Renal pelvis (tissue), 4 donors: ENCODE data around the gene SIMC1. TPM values are rescaled to one million over a fixed set of nuclear protein-coding genes. Genes with fewer than 3 reads are reported as not detected.
"Not testable (repeated sequence)": the region's sequence is repeated elsewhere in the genome, so short reads cannot be mapped to it uniquely, and the experiment has no call there.

Source experiments
- DNase-seq: peaks from one replicate; pipeline ENCODE4 v3.0.0-alpha.2; 2013
- polyA plus RNA-seq, 3 donors: library from polyadenylated mRNA; unstranded; fragments of 120-200 nt; gene quantifications; one replicate each; pipeline ENCODE4 v1.2.1, GENCODE V29; 2013; ENCODE audit not compliant: insufficient read length in 3 of 3

The SIMC1 gene
- polyA plus RNA-seq, 3 donors = 18.4 to 21.1 (median 19.8) TPM

DNA sequence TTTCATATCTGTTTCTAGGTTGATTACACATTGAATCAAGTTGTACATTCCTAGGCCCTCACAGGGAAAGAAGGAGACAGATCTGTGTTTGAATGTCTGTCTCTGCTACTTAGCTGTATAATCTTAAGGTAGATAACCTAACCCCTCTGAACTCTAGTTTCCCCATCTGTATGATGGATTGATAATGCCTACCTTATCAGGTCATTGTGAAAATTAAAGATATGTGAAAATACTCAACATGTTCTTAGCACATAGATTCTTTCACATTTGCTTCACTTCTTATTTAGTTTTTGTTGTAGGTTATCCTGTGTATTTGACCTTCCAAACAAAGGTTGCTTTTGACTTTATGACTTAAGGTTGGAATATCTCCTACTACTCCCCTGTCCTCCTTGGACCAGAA lies 50.8 kb downstream of the SIMC1 start:
- not testable (repeated sequence) for DNase-seq

DNA sequence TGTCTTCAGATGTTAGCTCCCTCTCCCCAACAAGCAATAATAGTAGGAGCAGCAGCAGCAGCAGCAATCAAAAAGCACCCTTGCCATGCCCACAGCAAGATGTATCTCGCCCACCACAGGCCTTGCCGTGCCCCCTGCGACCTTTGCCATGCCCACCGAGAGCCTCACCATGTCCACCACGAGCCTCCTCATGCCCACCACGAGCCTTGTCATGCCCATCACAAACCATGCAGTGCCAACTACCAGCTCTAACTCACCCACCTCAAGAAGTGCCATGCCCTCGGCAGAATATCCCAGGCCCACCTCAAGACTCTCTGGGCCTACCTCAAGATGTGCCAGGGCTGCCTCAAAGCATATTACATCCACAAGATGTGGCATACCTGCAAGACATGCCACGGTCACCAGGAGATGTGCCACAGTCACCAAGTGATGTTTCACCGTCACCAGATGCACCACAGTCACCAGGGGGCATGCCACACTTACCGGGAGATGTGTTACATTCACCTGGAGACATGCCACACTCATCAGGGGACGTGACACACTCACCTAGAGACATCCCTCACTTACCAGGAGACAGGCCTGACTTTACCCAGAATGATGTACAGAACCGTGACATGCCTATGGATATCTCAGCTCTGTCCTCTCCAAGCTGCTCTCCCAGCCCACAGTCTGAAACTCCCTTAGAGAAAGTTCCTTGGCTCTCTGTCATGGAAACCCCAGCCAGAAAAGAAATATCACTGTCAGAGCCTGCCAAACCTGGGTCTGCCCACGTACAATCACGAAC lies 52.0 kb downstream of the SIMC1 start:
- not testable (repeated sequence) for DNase-seq

DNA sequence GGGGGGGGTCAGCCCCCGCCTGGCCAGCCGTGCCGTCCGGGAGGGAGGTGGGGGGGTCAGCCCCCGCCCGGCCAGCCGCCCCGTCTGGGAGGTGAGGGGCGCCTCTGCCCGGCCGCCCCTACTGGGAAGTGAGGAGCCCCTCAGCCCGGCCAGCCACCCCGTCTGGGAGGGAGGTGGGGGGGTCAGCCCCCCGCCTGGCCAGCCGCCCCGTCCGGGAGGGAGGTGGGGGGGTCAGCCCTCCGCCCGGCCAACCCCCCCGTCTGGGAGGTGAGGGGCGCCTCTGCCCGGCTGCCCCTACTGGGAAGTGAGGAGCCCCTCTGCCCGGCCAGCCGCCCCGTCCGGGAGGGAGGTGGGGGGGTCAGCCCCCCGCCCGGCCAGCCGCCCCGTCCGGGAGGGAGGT lies 67.1 kb downstream of the SIMC1 start:
- DNase-seq = not testable (repeated sequence)

DNA sequence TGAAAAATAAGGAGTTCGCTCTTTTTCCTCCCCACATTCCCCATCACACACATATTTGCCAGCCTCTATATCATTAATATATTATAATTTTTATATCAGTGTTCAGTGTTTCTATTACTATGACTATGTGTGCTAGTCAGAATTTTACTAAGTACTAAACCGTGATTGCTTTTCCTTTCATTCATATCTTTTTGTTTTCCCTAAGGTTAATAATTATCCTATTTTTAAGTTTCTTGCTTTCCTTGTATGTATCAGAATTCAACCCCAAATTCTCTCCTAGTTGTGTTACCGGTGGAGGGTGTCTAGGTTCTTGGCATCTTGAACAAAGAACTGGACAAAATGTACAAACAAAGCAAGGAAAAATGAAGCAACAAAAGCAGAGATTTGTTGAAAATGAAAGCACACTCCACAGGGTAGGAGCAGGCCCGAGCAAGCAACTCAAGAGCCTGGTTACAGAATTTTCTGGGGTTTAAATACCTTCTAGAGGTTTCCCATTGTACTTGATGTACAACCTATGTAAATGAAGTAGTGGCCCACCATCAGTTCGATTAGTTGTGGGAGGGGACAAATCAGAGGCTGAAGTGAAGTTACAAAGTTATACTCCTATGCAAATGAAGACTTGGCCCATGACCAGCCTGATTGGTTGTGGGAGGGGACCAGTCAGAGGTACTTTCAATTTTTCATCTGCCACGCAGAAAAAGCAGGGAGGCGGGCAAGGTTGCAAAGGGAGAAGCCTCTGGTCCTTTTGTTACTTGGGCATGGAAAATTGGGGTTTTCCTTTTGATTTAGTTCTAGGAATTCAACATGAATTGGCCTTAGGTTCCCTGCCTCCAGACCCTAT lies 79.5 kb downstream of the SIMC1 start:
- no peak for DNase-seq

DNA sequence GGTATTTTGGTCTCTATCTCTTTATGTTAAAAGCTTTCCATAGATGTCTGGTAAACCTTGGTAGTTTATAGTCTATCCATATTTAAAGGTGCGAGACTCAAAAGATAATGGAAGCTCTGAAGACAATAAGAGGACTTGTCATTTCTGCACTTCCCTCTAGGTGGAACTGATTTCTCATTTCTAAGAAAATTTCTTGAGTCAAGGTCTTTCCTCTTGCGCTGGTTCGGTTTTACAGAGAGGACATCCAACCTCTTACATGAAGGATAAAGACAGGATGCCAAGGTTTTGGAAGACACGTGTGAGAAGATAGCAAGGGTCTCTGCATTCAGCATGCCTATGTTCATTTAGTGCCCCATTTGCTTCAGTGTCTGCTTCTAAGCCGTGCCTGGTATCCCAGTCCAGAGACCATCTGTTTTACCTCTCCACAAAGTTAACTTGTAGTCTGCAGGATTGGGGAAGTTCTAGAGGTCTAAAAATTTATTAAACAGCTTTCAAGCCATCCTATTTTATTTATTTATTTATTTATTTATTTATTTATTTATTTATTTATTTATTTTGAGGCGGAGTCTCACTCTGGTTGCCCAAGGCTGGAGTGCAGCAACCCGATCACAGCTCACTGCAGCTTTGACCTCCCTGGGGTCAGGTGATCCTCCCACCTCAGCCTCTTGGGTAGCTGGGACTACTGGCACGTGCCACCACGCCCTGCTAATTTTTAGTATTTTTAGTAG lies 81.8 kb downstream of the SIMC1 start:
- DNase-seq = no peak

DNA sequence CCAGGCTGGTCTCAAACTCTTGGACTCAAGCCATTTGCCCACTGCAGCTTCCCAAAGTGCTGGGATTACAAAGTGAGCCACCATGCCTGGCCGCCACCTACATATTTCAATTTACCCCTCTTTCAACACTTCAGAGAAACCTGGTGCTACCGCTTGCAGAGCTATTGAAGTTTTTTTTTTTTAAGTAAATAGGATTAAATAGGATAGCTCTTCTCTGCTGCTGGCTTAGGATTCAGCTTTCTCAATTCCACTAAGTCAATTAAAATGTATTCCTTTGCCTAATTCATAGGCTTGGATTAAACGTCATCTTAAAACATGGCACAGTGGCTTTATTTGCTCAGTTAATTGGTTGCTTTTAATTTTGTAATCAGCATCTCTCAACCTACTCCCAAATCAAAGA lies 82.4 kb downstream of the SIMC1 start:
- no peak for DNase-seq

DNA sequence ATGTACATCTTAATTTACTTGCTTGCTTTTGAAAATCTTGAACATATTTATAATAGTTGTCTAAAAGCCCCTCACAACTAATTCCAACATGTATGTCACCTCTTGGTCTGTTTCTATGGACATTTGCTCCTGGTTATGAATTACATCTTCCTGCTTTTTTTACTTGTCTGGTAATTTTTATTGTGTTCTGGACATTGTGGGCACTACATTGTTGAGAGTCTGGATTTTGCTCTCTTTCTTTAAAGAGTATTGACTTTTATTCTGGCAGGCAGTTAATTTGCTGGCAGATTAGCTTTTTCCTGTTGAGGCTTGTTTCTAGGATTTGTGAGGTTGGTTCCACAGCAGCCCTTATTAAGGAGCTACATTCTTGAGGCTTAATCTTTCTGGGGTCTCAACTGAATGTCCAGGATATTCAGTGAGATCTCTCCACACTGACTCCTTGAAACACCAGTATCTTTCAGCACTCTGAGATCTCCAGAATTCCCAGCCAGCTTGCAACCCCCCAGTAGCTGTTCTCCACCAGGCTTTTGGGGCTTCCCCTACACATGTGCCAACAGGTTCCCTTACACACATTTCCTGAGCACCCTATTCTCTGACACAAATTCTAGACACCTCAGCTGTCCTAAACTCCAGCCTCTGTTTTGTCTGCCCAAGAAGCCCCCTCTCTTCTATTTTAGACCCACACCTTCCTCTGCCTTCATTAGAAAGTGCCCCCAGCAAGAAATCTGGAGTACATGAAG lies 96.0 kb downstream of the SIMC1 start:
- DNase-seq = no peak

DNA sequence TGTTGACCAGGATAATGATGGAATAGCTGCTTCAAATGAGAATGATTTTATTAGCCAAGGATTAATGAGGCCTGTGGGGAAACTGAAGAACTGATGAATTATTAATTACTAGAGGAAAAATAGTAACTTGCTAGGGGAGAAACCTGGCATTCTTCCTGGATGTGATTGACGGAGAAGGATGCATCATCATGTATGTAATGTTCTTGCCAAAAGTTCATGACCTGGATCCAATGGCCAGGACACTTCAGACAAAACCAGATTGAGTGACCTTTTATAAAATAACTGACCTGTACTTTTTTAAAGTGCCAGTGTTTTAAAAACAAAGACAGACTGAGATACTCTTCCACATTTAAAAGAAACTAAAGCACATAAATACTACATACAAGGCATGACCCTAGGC lies 99.7 kb downstream of the SIMC1 start:
- DNase-seq = no peak

DNA sequence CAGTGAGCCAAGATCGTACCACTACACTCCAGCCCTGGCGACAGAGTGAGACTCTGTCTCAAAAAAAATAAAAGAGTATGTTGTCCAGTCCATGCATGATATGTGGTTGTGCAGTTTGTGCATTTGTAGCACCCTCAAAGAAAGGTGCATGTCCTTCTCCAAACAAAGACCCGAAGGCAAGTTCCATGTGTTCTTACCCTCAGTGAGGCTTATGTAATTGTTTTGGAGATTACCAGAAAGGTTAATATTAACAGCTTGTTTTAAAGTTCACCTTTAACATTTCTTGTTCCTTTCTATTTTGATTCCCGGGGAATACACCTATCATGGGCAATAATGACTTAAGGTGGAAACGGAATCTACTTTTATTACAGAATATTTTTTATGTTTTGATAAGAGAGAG lies 101.1 kb downstream of the SIMC1 start:
- no peak for DNase-seq

DNA sequence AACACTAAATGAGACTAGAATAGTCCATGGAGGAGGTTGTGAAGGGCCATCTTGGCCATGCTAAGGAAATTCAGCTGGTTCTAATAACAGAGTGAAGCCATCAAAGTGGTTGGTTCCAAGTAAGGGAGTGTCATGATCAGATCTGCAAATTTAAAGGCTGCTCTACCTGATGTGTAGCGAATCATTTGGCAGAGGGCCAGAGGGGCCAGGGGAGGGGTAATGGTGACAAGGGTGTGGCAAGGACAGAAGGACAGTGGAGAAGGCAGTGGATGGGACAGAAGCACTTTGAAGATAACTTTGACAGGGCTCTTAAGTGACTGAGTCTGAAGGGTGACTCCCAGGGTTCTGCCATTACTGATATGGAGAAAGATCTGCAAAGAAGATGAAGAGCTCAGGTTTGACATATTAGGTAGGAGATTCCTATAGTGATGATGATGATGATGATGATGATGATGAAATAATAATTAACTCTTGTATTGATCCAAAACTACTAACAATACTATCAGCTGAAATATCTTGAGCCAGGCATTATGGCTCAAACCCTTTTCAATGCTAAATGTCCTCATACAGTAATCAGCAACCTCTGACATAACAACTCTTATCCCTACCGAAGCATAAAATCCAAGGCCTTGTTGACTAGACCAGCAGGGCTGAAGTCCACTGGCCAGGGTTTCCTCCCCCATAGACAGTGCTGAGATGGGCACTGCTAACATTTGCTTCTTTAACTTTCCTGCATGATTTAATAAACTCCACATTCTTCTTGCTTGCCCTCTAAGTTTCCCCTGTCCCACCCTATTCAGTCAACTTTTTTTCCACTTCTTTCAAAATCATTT lies 103.3 kb downstream of the SIMC1 start:
- no peak for DNase-seq

DNA sequence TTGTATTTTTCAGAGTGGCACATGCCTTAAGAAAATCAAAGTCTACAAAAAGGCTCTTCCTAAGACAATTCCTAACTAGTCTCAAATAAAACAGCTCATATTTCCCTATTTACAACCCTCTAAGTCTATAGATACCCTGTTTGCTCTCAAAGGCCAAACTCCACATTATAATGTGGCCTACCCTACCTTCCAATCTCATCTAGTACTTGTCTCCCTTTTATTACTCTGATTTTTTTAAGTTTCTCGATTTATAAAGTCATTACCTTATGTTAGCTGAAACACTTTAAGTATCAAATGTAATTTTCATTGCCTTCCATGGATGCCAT lies 103.9 kb downstream of the SIMC1 start:
- no peak for DNase-seq

DNA sequence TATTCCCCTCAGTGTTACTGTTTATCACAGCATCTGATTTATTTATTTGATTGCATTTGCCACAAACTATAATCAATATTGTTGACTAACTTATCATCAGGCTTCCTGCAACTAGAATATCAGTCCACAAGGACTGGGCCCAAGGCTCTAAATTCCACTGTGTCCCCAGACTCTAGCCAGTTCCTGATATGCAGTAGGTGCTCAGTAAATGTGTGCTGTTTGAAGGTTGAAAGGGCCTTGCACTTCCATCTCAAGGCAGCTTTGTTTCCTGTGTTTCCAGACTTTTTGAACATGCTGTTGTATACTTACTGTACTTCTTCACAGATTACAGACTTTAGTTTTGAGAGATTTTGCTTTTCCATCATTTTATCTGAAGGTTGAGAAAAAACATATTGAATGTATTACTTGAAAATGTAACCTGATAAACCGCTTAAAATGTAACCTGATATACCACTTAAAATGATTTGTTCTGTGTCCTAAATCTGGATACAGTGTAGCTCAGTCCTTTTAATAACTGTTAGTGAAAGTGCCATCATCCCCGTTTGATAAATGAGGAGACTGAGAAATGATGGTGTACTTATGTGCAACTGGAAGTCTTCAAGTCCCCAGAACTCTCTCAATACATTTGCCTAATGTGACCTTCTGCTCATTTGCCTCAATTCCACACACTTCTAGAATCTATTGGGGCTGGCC lies 104.7 kb downstream of the SIMC1 start:
- DNase-seq = no peak

DNA sequence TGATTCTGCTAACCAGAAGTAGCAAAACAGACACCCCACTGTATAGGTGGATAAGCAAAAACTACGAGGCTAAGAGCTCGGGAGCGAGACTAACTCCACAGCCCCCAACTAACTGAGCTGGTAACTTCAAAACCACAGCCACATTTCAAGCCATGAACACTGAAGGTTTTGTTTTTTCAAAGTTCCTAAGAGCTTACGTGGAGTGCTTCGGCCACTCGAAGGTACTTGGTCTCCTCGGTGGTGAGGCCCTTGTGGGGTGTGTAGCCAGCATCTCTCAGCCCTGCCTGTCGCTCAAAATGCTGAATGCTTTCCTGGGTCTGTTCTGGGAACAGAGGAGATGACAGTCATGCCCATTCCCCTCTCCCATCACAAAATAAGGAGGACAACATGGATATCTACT lies 112.2 kb downstream of the SIMC1 start:
- no peak for DNase-seq

DNA sequence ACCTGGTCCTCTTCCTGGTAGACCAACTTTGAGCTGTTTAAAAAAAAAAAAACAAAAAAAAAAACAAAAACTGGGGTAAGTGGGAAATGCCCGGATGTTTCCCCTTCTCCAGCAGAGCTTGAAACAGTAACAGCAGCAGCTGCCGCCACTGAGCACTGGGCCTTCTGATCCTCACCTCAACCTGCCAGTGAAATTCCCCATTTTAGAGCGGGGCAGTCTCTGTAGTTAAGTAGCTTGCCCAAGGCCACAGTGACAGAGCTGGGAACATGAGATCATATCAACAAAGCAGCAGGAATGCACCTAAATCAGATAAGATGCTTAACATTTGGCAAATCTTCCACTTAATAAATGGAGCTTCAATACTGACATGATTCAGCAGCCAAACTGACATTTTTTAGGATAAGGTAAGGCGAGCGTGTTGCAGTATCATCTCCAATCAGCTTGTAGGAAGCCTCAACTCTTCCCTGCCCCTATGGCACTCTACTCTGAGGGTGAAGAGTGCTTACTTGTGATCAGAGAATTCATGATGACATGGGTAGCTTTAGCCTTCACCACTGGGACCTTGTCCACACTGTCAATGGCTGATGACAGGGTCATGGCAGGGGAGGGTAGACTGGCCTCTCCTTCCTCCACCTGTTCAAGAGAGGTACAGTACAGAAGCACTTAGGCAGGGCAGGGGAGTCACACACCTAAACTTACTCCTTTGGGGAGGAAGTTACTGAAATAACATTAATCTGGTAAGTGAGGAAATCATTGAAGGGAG lies 114.1 kb downstream of the SIMC1 start:
- no peak for DNase-seq

DNA sequence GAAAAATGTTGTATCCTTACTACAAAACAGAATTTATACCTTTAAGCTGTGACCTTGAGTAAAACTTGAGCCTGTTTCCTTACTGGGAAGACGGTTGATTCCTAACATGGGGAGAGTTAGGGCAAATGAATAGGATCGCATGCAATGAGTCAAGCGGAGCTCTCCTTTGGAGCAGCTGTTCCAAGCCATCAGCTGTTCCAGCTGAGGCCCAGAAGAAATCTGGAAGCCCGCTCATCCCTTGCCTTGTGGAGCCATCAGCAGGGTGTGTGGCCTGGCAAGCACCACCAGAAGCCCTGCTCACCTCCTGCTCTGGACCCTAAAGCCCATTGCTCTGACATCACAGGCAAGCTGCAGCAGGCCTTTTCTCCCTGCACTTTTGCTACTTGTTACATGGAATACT lies 115.3 kb downstream of the SIMC1 start:
- no peak for DNase-seq

DNA sequence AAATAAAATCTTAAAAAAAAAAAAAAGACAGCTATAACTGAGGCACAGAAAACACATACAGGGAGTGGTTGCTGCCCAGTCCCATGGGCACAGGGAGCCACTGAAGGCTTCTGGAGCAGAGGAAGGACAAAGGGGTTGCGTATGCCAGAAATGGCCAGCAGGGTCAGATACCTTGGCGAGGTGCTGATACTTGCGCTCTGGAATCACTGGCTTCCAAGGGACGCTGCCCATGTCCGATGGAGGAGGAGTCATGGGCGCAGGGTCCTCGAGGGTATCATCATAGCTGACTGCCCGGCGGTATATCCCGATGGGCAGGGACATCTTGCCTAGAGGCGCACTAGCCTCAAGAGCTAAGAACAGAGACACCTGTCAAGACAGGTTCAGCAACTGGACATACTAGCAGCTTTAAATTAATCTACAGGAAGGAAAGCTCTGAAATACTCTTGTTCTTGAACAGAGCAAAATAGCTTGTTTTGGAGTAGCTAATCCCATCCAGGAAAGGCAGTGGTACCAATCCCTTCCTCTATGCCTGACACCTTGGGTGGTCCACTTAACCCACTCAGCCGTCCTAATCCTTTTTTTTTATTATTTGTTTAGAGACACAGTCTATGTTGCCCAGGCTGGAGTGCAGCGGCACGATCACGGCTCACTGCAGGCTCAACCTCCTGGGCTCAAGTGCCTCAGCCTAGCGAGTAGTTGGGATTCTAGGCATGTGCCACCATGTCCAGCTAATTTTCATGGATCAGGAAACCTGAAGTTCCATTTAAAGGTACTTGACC lies 117.4 kb downstream of the SIMC1 start:
- DNase-seq = no peak

DNA sequence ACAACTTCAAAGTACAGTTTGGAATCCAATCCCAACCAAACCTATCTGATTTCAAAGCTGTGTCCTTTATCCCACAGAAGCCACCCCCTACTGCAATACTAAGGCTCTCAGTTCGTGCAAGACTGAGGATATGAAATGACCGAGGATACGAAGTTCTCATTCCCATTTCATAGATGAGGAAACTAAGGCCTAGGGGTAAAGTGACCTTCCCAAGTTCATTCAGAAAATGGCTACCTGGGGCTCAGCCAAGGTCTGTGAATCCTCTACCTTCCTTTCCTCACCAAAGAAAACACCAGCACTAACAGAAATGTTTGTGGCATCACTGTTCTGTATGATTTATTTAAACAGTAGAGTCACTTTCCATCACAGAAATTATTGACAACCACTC lies 117.9 kb downstream of the SIMC1 start:
- DNase-seq = peak; percentile 10

DNA sequence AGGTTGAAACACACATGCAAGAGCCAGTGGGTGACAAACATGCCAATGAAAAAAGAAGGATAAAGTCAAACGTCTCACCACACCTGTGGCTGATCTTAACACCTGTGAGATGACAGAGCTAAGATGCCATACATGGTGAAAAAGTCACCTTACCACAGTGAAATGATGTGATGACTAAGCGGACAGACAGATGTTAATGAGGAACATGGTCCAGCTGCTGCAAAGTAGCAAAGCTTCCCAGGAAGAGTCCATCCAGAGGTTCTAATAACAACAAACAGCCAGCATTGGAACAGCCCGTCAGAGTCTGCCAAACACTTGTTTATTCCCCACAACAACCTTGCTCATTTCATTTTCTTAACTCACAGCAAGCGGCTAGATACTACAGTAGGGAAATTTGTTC lies 121.4 kb downstream of the SIMC1 start:
- DNase-seq = no peak

DNA sequence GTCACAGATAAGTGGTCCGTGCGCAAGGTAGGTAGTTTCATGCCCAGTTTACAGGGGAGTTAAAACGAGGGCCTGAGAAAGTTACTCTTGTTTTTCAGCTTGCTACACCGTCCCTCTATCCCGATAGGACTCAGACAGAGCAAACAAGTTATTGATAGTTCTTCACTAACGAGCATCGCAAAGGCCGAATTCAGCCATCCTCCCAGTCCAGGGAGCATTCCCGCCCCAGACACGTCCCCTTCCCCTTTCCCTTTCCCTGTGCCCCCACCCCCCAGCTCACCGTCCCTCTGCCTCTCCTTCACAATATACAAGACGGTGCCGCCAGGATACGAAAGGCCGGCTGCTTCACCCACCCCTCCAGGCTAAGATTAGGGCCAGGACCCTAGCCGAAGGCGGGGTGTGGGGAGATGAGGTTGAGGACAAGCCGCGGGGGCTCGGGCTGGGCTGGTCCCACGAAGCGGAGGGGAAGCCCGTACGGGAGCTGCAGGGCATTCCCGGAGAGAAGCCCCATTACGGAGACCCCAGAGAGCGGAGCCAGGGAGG lies 122.7 kb downstream of the SIMC1 start:
- peak; percentile 27 for DNase-seq
